K562 (cell line): Measurements from ENCODE around the gene RRAS. TPM values are rescaled to one million over a fixed set of nuclear protein-coding genes. Genes with fewer than 3 reads are reported as not detected.

Experiments used
- CTCFL ChIP-seq: IDR thresholded peaks from 2 replicates; pipeline ENCODE4 v1.6.1; 2011; ENCODE audit warnings: borderline replicate concordance, low read depth, mild to moderate bottlenecking, moderate library complexity, low read length; ENCODE audit not compliant: insufficient read depth, poor library complexity, severe bottlenecking
- GTF2E2 ChIP-seq: fragments of 200-800 bp; sonication (Bioruptor generic); IDR thresholded peaks from 2 replicates; pipeline ENCODE4 v1.6.1; 2016; ENCODE audit warnings: missing genetic modification characterization, missing compliant biosample characterization
- KLF13 ChIP-seq: fragments of 450-650 bp; IDR thresholded peaks from 2 replicates; pipeline ENCODE4 v1.6.1; 2016; ENCODE audit warnings: missing genetic modification characterization, low read depth, mild to moderate bottlenecking, missing compliant biosample characterization, moderate library complexity, borderline replicate concordance
- RAD21 ChIP-seq, 2 experiments: fragments of 250-450 bp in 1 of 2; fragments of 450-650 bp in 1 of 2; sonication (Bioruptor Pico) in 1 of 2; formaldehyde crosslinking in 1 of 2; IDR thresholded peaks in 1 of 2; conservative IDR thresholded peaks in 1 of 2; 2 replicates each; pipeline versions ENCODE4 v1.4.0 to v1.8.0; 2020 to 2022; ENCODE audit warnings: mild to moderate bottlenecking in 2 of 2, moderate library complexity in 1 of 2
- RCOR1 ChIP-seq, 2 experiments: IDR thresholded peaks; 2 replicates each; pipeline ENCODE4 v1.6.1; 2012; ENCODE audit warnings: low read depth in 2 of 2, low read length in 2 of 2, borderline replicate concordance in 1 of 2, improper control_type of control experiment in 1 of 2
- REST ChIP-seq, 2 experiments: fragments of 450-650 bp; formaldehyde crosslinking in 1 of 2; IDR thresholded peaks; 2 replicates each; pipeline versions ENCODE4 v1.4.0 to v1.6.1; 2014 to 2020; ENCODE audit warnings: mild to moderate bottlenecking in 2 of 2, borderline replicate concordance in 1 of 2, low read depth in 1 of 2
- TGIF2 ChIP-seq: sonication (generic); formaldehyde crosslinking; IDR thresholded peaks from 2 replicates; pipeline ENCODE4 v1.8.1; 2022; ENCODE audit warnings: mild to moderate bottlenecking, missing genetic modification reagents, moderate library complexity
- ZKSCAN1 ChIP-seq: fragments of 150-350 bp; IDR thresholded peaks from 2 replicates; pipeline ENCODE4 v1.6.1; 2016; ENCODE audit warnings: low read depth, low read length
- ZNF184 ChIP-seq: sonication (generic); formaldehyde crosslinking; IDR thresholded peaks from 2 replicates; pipeline ENCODE4 v1.5.0; 2020; ENCODE audit warnings: missing genetic modification reagents
- ZNF224 ChIP-seq: sonication (generic); formaldehyde crosslinking; IDR thresholded peaks from 2 replicates; pipeline ENCODE4 v1.8.0; 2022; ENCODE audit warnings: mild to moderate bottlenecking, missing genetic modification reagents
- polyA plus RNA-seq, 8 experiments: library from polyadenylated mRNA; depleted of rRNA in 4 of 8; stranded (reverse) in 5 of 8; unstranded in 3 of 8; fragments of >200 nt; fragmentation: Nextera tagmentation in 2 of 8; fragmentation: Illumina TruSeq in 1 of 8; extraction: Ambion mirVana in 2 of 8; extraction: Trizol in 1 of 8; gene quantifications; 2 replicates each; pipeline versions ENCODE4 v1.2.1 to v1.2.3, GENCODE V29; 2011 to 2014; ENCODE audit warnings: inconsistent platforms in 1 of 8, missing spikeins in 1 of 8
- total RNA-seq, 7 experiments: library from RNA; depleted of rRNA in 6 of 7; stranded (reverse); fragments of >200 nt in 6 of 7; fragmentation: Illumina TruSeq in 2 of 7; extraction: Trizol in 2 of 7; gene quantifications; 2 replicates each; pipeline versions ENCODE4 v1.2.1 to v1.2.3, GENCODE V29; 2011 to 2021; ENCODE audit warnings: low replicate concordance in 1 of 7
- TF ChIP-seq, protein P1 (sequence below): fragments of 150-350 bp; IDR thresholded peaks from 2 replicates; pipeline ENCODE4 v1.6.1; 2014; ENCODE audit warnings: low read depth, mild to moderate bottlenecking, low read length, borderline replicate concordance

RRAS gene
- total and polyA plus RNA-seq, 9 of the 15 experiments (the other 6 are each of a cell fraction or from before 2014, with no cell fraction given), result 0.70 to 17.3 (median 8.2) TPM

- TF ChIP-seq REST (IDR thresholded peaks at IDR 0.05; ENCODE audit: borderline replicate concordance), result peak; percentile 24; the same call in 1 of the 2 replicates
- TF ChIP-seq REST (CRISPR knock-in tag; IDR thresholded peaks at IDR 0.05; ENCODE audit: low read depth), result no peak
- TF ChIP-seq, protein P1, sequence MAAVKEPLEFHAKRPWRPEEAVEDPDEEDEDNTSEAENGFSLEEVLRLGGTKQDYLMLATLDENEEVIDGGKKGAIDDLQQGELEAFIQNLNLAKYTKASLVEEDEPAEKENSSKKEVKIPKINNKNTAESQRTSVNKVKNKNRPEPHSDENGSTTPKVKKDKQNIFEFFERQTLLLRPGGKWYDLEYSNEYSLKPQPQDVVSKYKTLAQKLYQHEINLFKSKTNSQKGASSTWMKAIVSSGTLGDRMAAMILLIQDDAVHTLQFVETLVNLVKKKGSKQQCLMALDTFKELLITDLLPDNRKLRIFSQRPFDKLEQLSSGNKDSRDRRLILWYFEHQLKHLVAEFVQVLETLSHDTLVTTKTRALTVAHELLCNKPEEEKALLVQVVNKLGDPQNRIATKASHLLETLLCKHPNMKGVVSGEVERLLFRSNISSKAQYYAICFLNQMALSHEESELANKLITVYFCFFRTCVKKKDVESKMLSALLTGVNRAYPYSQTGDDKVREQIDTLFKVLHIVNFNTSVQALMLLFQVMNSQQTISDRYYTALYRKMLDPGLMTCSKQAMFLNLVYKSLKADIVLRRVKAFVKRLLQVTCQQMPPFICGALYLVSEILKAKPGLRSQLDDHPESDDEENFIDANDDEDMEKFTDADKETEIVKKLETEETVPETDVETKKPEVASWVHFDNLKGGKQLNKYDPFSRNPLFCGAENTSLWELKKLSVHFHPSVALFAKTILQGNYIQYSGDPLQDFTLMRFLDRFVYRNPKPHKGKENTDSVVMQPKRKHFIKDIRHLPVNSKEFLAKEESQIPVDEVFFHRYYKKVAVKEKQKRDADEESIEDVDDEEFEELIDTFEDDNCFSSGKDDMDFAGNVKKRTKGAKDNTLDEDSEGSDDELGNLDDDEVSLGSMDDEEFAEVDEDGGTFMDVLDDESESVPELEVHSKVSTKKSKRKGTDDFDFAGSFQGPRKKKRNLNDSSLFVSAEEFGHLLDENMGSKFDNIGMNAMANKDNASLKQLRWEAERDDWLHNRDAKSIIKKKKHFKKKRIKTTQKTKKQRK, result no peak
- peak; percentile 12; the same call in 1 of the 2 replicates for TF ChIP-seq ZKSCAN1
- TF ChIP-seq TGIF2, result no peak
- TF ChIP-seq GTF2E2 (tag), result no peak
- TF ChIP-seq RCOR1 (IDR thresholded peaks at IDR 0.05; ENCODE audit: borderline replicate concordance in 1 of 2, low read depth in 2 of 2, low read length in 2 of 2), result 0 out of 4 replicates have a peak, but pooled peaks of 1 of the 2 experiments have one; percentile 39
- peak; percentile 51; the same call in 1 of the 2 replicates for TF ChIP-seq KLF13
- TF ChIP-seq ZNF184 (CRISPR knock-in tag), result no peak
- peak; percentile 72 for TF ChIP-seq CTCFL
- TF ChIP-seq ZNF224 (CRISPR knock-in tag), result 0 out of 2 replicates have a peak, but pooled peaks have one; percentile 48
- TF ChIP-seq RAD21 (CRISPR knock-in tag; conservative IDR thresholded peaks at IDR 0.05 in 1 of 2, IDR thresholded peaks at IDR 0.05 in 1 of 2), result peak; percentile 60 to 73
Measured at GRCh38 chr19:49677901-49678674, 38.1 kb upstream of the RRAS start (continued).
